Measurements from ENCODE around the gene MAP4. TPM values are rescaled to one million over a fixed set of nuclear protein-coding genes. Genes with fewer than 3 reads are reported as not detected.

MAP4 gene
- polyA plus RNA-seq, 1 experiment = 285 TPM

- no peak for DNase-seq (ENCODE audit: low read depth, low spot score)
- no peaks in the 10 kb centered on the region for H3K9me3 ChIP-seq (ENCODE audit: control insufficient read depth, insufficient read depth, low read length)
- no peak for TF ChIP-seq CTCF (IDR thresholded peaks at IDR 0.05; ENCODE audit: low read depth, low read length)
- H3K27ac ChIP-seq (ENCODE audit: low read depth, low read length) = no peak overlapping the region
- ChIA-PET POLR2A (no interaction called here), CTCF (interaction anchor here (1.6 to 1.9 kb wide), 2 partner anchors 28 to 189 kb away, joined by 4 to 6 read pairs; no protein-coding TSS in a partner anchor)
- H3K27me3 ChIP-seq (ENCODE audit: control insufficient read depth, insufficient read depth, low read length) = no peaks in the 10 kb centered on the region
- H3K4me3 ChIP-seq (ENCODE audit: low read depth, low read length) = no peak overlapping the region
Measured at GRCh38 chr3:47961815-47962606, 54.2 kb downstream of the MAP4 start.

GRCh38 chr3:47961036-47961435 is 55.2 kb downstream of the MAP4 start:
- H3K27me3 ChIP-seq (ENCODE audit: control insufficient read depth, insufficient read depth, low read length) = no peaks in the 10 kb centered on the region
- POLR2A ChIA-PET = no interaction called here
- CTCF ChIA-PET = interaction anchor here (0.5 to 1.9 kb wide), 3 partner anchors 29 to 190 kb away, joined by 3 to 6 read pairs (median 4); no protein-coding TSS in a partner anchor
- no peak overlapping the region for H3K27ac ChIP-seq (ENCODE audit: low read depth, low read length)
- TF ChIP-seq CTCF (IDR thresholded peaks at IDR 0.05; ENCODE audit: low read depth, low read length) = no peak
- DNase-seq (ENCODE audit: low read depth, low spot score) = no peak
- H3K9me3 ChIP-seq (ENCODE audit: control insufficient read depth, insufficient read depth, low read length) = no peaks in the 10 kb centered on the region
- no peak overlapping the region for H3K4me3 ChIP-seq (ENCODE audit: low read depth, low read length)

GRCh38 chr3:47956521-47956920 is 59.7 kb downstream of the MAP4 start:
- no peak for TF ChIP-seq CTCF (IDR thresholded peaks at IDR 0.05; ENCODE audit: low read depth, low read length)
- no peak for DNase-seq (ENCODE audit: low read depth, low spot score)
- H3K4me3 ChIP-seq (ENCODE audit: low read depth, low read length) = no peak overlapping the region
- no peaks in the 10 kb centered on the region for H3K9me3 ChIP-seq (ENCODE audit: control insufficient read depth, insufficient read depth, low read length)
- H3K27ac ChIP-seq (ENCODE audit: low read depth, low read length) = no peak overlapping the region
- POLR2A ChIA-PET = interaction anchor here (0.7 kb wide), 1 partner anchor 13 kb away, joined by 3 read pairs; no protein-coding TSS in a partner anchor
- no peaks in the 10 kb centered on the region for H3K27me3 ChIP-seq (ENCODE audit: control insufficient read depth, insufficient read depth, low read length)
- CTCF ChIA-PET = no interaction called here

GRCh38 chr3:47954567-47954966 is 61.6 kb downstream of the MAP4 start:
- POLR2A ChIA-PET = no interaction called here
- no peak for DNase-seq (ENCODE audit: low read depth, low spot score)
- Histone ChIP-seq H3K9me3 (ENCODE audit: control insufficient read depth, insufficient read depth, low read length) (no peaks in the 10 kb centered on the region), H3K27ac (ENCODE audit: low read depth, low read length) (no peak overlapping the region), H3K4me3 (ENCODE audit: low read depth, low read length) (no peak overlapping the region), H3K27me3 (ENCODE audit: control insufficient read depth, insufficient read depth, low read length) (no peaks in the 10 kb centered on the region)
- no peak for TF ChIP-seq CTCF (IDR thresholded peaks at IDR 0.05; ENCODE audit: low read depth, low read length)
- CTCF ChIA-PET = interaction anchor here (1.1 kb wide), 1 partner anchor 36 kb away, joined by 5 read pairs; no protein-coding TSS in a partner anchor
